Neutrophil (primary cell): ENCODE results near the gene NACC2.

Experiments
- H3K27ac ChIP-seq: fragments of 200-600 bp; sonication (generic); 2 replicates; pipeline ENCODE4 v1.5.1; 2016; ENCODE audit warnings: mild to moderate bottlenecking, moderate library complexity
- H3K27me3 ChIP-seq: fragments of 200-600 bp; sonication (generic); 2 replicates; pipeline ENCODE4 v1.6.0; 2016; ENCODE audit warnings: mild to moderate bottlenecking
- H3K36me3 ChIP-seq: fragments of 200-600 bp; sonication (generic); 2 replicates; pipeline ENCODE4 v1.5.1; 2017
- H3K4me1 ChIP-seq, 2 experiments: fragments of 200-600 bp in 1 of 2; sonication (generic) in 1 of 2; 1 replicate in 1 of 2; 2 replicates in 1 of 2; pipeline versions ENCODE4 v1.5.1 to v1.6.1; 2013 to 2016; ENCODE audit warnings: low read depth in 1 of 2, low read length in 1 of 2, mild to moderate bottlenecking in 1 of 2, moderate library complexity in 1 of 2; ENCODE audit not compliant: control insufficient read depth in 1 of 2, insufficient read depth in 1 of 2
- H3K4me3 ChIP-seq, 2 experiments: fragments of 200-600 bp in 1 of 2; sonication (generic) in 1 of 2; 1 replicate in 1 of 2; 2 replicates in 1 of 2; pipeline ENCODE4 v1.5.1; 2013 to 2016; ENCODE audit warnings: low read depth in 1 of 2, low read length in 1 of 2, mild to moderate bottlenecking in 1 of 2, moderate library complexity in 1 of 2
- H3K9me3 ChIP-seq: fragments of 200-600 bp; sonication (generic); 2 replicates; pipeline ENCODE4 v1.5.1; 2016
- CTCF ChIP-seq: fragments of 200-600 bp; sonication (generic); IDR thresholded peaks from 2 replicates; pipeline ENCODE4 v1.5.1; 2016; ENCODE audit warnings: antibody characterized with exemption

The NACC2 gene

DNA sequence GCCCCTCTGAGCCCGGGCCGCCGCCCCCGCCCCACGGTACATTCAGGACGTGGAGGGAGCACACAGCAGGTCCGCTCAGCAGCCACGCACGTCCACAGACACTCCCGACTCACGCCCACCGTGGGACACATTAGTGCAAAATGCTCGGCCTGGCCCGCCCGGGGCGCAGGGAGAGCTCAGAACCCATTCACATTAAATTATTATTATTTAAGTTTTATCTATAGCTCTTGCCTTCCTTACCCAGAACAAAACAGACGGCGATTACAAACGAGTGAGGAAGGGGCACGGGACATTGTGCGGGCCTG is 86.4 kb downstream of the NACC2 start:
- H3K27ac ChIP-seq, result no peak overlapping the region
- no peak overlapping the region for H3K4me3 ChIP-seq
- peaks cover 71% of the 10 kb centered on the region for H3K36me3 ChIP-seq

DNA sequence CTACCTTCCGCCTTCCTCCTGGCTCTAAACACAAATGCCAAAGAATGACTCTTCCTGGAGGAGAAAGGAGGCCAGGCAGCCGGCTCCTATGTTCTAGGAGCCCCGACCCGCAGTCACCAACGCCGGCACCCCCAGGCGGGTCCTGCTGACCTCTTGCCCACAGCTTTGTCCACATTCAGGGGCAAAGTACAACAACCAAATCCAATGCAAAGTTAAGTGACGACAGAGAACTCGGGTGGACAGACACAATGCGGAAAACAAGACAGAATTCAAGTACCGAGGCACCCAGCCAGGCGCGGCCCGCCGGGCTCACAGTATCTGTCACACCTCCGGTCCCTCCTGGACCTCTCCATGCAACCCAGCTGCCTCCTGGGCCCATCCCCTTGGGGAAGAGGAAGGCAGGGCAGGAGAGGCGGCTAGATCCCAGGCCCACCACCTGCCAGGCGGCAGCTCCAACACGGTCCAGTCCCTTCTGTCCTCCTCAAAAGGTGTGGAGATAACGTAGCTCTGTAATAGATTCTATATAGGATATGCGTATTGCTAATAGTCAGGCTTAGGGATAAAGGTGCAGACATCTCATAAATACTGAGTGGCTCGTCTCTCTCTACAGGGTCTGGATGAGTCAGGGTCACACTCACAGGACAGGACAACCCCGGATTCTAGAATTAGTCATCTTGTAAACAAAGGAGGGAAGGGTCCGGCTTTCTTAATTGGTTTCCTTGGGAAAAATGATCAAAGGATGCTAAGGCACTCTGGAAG is 87.0 kb downstream of the NACC2 start:
- no peak for TF ChIP-seq CTCF
- H3K27me3 ChIP-seq, result no peaks in the 10 kb centered on the region
- H3K4me3 ChIP-seq, result no peak overlapping the region
- no peaks in the 10 kb centered on the region for H3K9me3 ChIP-seq
- H3K27ac ChIP-seq, result no peak overlapping the region
- H3K4me1 ChIP-seq, result no peaks in the 10 kb centered on the region
- H3K36me3 ChIP-seq, result peaks cover 66% of the 10 kb centered on the region

More for the DNA sequence above, 86.4 kb downstream of the NACC2 start:
- Histone ChIP-seq H3K4me1 (no peaks in the 10 kb centered on the region), H3K27me3 (no peaks in the 10 kb centered on the region), H3K9me3 (no peaks in the 10 kb centered on the region)
- no peak for TF ChIP-seq CTCF

- Histone ChIP-seq H3K9me3 (no peaks in the 10 kb centered on the region), H3K36me3 (peaks cover 60% of the 10 kb centered on the region), H3K27ac (no peak overlapping the region), H3K4me1 (no peaks in the 10 kb centered on the region), H3K4me3 (no peak overlapping the region), H3K27me3 (no peaks in the 10 kb centered on the region)
- no peak for TF ChIP-seq CTCF
These were observed 87.7 kb downstream of the NACC2 start for GRCh38 chr9:136007276-136007933.

DNA sequence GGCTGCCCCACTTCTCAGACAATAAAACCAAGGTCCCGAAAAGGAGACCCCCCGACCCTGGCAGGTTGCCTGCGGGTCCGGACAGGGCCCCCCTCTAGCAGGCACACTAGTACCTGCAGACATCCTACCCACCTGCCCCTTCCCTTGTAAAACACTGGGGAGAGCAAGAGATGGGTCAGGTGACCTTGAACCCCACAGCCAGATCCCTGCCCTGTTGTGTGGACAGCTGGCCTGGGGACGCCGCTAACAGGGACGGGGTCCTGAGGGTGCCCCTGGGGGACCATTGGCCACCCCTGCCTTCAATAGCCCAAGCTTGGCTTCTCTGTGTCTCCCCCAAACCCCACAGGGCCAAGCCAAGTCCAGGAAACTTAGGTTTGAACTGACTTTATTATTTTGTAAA is 88.9 kb downstream of the NACC2 start:
- TF ChIP-seq CTCF, result no peak
- H3K9me3 ChIP-seq, result no peaks in the 10 kb centered on the region
- H3K27ac ChIP-seq, result no peak overlapping the region
- no peaks in the 10 kb centered on the region for H3K4me1 ChIP-seq
- peaks cover 47% of the 10 kb centered on the region for H3K36me3 ChIP-seq
- no peaks in the 10 kb centered on the region for H3K27me3 ChIP-seq
- no peak overlapping the region for H3K4me3 ChIP-seq

DNA sequence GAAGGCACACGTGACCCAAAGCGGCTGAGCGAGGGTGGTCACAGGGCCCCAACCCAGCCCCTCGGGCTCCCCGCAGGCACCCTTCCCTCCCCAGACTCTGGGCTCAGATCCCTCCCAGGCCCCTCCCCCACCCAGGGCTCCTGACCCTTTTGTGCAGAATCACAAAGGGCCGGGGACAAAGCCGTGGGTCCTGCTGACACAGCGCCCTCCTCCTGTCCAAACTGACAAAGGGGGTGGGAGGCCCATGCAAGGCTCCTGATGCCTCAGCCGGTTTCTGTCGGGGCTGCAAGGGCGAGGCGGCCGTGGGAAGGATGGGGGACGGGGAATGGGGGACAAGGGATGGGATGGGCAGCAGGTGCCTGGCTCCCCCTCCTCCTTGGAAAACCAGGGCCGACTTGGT is 90.4 kb downstream of the NACC2 start:
- TF ChIP-seq CTCF, result no peak
- no peaks in the 10 kb centered on the region for H3K27me3 ChIP-seq
- H3K4me1 ChIP-seq, result no peaks in the 10 kb centered on the region
- no peak overlapping the region for H3K27ac ChIP-seq
- no peak overlapping the region for H3K4me3 ChIP-seq
- H3K9me3 ChIP-seq, result no peaks in the 10 kb centered on the region
- H3K36me3 ChIP-seq, result peaks cover 33% of the 10 kb centered on the region
